Naive B cell (primary cell): ENCODE results near the gene YES1. TPM values are rescaled to one million over a fixed set of nuclear protein-coding genes. Genes with fewer than 3 reads are reported as not detected.
A peak's percentile ranks its signal among the peaks of the same experiment; 100 is the strongest.
"Not testable (repeated sequence)": the region's sequence is repeated elsewhere in the genome, so short reads cannot be mapped to it uniquely, and the experiment has no call there.

ENCODE experiments used
- ATAC-seq, 2 donors: fragments of 150-1000 bp; cut with Tn5 transposase; 2 replicates each; pipeline ENCODE4 v1.10.0; 2021; ENCODE audit warnings: low read depth in 2 of 2, mild to moderate bottlenecking in 2 of 2, moderate library complexity in 2 of 2
- DNase-seq: peaks from one replicate; pipeline ENCODE4 v3.0.0; 2022
- H3K27ac Mint-ChIP-seq, 6 donors: one replicate each; pipeline ENCODE4 v1.8.0; 2020 to 2022; ENCODE audit warnings: mild to moderate bottlenecking in 6 of 6, mixed read lengths in 6 of 6, moderate library complexity in 5 of 6, inconsistent platforms in 2 of 6
- H3K27me3 Mint-ChIP-seq, 3 donors: one replicate each; pipeline ENCODE4 v1.8.0; 2021 to 2022; ENCODE audit warnings: mixed read lengths in 3 of 3, mild to moderate bottlenecking in 1 of 3
- H3K36me3 Mint-ChIP-seq, 2 donors: one replicate each; pipeline ENCODE4 v1.8.0; 2020 to 2022; ENCODE audit warnings: mixed read lengths in 2 of 2, inconsistent platforms in 1 of 2, mild to moderate bottlenecking in 1 of 2
- H3K4me1 Mint-ChIP-seq, 3 donors: one replicate each; pipeline ENCODE4 v1.8.0; 2020 to 2022; ENCODE audit warnings: mixed read lengths in 3 of 3, inconsistent platforms in 1 of 3, mild to moderate bottlenecking in 1 of 3, moderate library complexity in 1 of 3
- H3K4me3 Mint-ChIP-seq, 8 donors: one replicate each; pipeline ENCODE4 v1.8.0; 2020 to 2022; ENCODE audit warnings: mild to moderate bottlenecking in 8 of 8, mixed read lengths in 8 of 8, moderate library complexity in 8 of 8, inconsistent platforms in 2 of 8
- H3K9me3 Mint-ChIP-seq, 7 donors: one replicate each; pipeline ENCODE4 v1.8.0; 2020 to 2022; ENCODE audit warnings: mixed read lengths in 7 of 7, mild to moderate bottlenecking in 5 of 7, inconsistent platforms in 2 of 7, moderate library complexity in 1 of 7
- polyA plus RNA-seq, 6 donors: library from polyadenylated mRNA; unstranded; fragments of 300-500 nt; fragmentation: Illumina TruSeq; gene quantifications; one replicate each; pipeline ENCODE4 v1.2.3, GENCODE V29; 2021; ENCODE audit warnings: low read depth in 6 of 6

Gene YES1
- polyA plus RNA-seq, 6 donors from 2014 or later: not detected

DNA sequence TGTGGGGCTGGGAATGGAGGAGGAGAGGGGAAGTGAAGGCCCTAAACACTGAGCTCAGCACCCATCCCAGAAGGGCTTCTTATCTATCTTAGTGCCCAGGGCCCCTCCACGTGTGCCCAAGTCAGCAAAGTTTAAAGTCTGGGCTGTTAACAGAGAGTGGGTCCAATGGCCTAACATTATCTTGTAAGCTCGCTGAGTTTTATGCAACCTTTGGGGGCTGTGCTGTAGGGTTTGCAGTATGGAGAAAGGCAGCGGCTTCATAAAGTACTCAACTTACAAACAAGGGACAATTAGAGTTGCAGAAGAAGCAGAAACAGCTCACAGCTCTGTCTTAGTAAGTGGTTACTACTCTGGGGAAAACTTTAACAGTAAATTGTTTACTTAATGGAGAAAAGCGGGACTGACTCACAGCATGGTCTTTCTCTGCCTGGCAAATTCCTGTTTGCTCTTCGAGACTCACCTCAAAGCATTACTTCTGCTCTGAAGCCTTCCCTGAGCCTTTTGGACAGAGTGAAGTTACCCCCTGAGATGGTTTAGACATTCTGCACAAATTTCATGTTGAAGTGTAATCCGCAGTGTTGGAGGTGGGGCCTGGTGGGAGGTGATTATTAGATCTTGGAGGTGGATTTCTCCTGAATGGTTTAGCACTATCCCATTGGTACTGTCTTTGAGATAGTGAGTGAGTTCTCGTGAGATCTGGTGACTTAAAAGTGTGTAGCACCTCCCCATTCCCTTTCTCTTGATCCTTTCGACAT is 108.7 kb downstream of the YES1 start:
- ATAC-seq (no peak), DNase-seq (no peak)
- H3K36me3 Mint-ChIP-seq: peaks cover 0 to 3% of the 10 kb centered on the region in 2 donors

DNA sequence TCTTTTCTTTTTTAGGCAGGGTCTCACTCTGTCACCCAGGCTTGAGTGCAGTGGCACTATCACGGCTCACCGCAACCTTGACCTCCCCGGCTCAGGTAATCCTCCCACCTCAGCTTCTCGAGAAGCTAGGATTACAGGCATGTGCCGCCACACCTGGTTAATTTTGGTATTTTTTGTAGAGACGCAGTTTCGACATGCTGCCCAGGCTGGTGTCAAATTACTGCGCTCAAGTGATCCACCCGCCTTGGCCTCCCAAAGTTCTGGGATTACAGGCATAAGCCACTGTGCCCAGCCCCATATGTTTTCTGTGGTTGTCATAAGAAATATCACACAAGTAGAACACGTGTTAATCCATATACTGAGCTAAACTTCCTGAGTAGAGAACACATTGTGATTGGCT is 114.2 kb downstream of the YES1 start:
- ATAC-seq (no peak), DNase-seq (no peak)
- no peak overlapping the region for H3K27ac Mint-ChIP-seq
- no peaks in the 10 kb centered on the region for H3K27me3 Mint-ChIP-seq
- H3K36me3 Mint-ChIP-seq: no peaks in the 10 kb centered on the region
- H3K4me1 Mint-ChIP-seq: no peaks in the 10 kb centered on the region
- no peak overlapping the region for H3K4me3 Mint-ChIP-seq
- H3K9me3 Mint-ChIP-seq: no peaks in the 10 kb centered on the region

More for the DNA sequence above, 108.7 kb downstream of the YES1 start:
- H3K4me3 Mint-ChIP-seq: no peak overlapping the region
- H3K27ac Mint-ChIP-seq: no peak overlapping the region
- no peaks in the 10 kb centered on the region for H3K9me3 Mint-ChIP-seq
- H3K4me1 Mint-ChIP-seq: peaks cover 0 to under 1% (median 0%) of the 10 kb centered on the region in 3 donors
- H3K27me3 Mint-ChIP-seq: peaks cover 1 to 3% (median 2%) of the 10 kb centered on the region in 3 donors

DNA sequence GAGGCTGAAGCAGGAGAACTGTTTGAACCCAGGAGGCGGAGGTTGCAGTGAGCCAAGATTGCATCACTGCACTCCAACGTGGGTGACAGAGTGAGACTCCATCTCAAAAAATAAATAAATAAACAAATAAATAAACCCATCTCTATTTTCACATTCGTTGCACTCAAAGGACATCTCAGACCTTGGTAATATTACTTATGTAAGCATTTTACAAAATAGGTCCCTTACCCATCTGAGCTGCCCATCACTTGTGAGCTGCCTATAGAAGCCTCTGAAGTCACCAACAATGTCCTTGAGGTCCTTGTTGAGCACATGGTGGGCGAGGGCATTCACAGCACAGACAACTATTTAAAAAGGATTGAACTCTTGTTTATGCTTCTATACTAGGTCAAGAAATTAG is 115.0 kb downstream of the YES1 start:
- Mint-ChIP-seq H3K4me1 (no peaks in the 10 kb centered on the region), H3K9me3 (no peaks in the 10 kb centered on the region), H3K27me3 (no peaks in the 10 kb centered on the region), H3K36me3 (no peaks in the 10 kb centered on the region), H3K4me3 (no peak overlapping the region), H3K27ac (no peak overlapping the region)
- DNase-seq: no peak
- no peak for ATAC-seq

DNA sequence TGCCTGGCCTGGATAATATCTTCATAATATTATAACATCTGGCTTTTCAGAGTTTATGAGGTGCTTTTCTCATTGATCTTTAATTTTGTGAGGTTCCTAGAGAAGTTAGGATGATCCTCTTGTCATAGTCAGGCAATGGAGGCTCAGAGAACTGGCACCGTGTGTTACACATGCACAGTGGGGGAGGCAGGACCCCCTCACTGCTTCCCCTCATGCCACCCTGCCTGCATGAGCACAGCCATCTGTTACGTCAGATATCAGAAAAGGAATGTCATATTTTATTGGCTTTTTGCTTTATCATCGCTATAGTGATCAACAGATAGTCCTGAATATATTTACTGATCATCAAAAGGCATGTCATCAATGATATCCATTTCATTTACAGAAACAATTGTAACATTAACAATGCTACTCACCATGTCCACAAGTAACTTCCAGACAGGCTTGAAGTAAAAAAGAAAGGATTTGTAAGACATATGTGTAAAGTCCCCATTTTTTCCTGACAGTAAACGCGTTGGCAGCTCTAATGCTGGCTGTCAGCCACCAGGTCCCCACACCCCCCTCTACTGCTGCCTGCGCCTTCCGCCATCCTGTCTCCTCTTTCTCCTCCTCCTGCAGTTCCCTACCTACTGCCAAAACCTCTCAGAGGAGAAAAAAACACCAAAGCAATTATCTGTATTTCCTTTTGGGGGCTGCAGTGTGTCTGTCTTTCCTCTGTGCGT is 118.4 kb downstream of the YES1 start:
- H3K4me3 Mint-ChIP-seq: no peak overlapping the region
- no peaks in the 10 kb centered on the region for H3K36me3 Mint-ChIP-seq
- no peak for ATAC-seq
- no peaks in the 10 kb centered on the region for H3K9me3 Mint-ChIP-seq
- H3K27ac Mint-ChIP-seq: no peak overlapping the region
- no peaks in the 10 kb centered on the region for H3K27me3 Mint-ChIP-seq
- H3K4me1 Mint-ChIP-seq: no peaks in the 10 kb centered on the region
- no peak for DNase-seq

DNA sequence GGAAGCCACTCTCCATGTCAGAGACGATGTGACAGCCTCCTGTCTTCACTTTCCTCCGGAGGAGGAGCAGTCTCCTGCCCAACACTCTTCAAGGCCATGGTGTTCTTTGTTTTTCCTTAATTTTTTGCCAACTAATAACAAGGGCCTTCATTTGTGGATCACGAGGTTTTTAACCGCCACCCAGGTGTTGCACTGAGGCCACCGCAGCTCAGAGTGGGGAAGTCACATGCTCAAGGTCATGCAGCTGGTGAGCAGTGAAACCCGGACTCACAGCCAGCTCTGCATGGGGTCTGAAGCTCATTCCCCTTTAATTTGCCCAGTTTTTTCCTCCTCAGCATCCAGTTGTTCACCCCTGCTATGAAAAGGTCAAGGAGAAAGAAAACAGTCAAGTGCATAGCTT is 119.2 kb downstream of the YES1 start:
- H3K4me3 Mint-ChIP-seq: no peak overlapping the region
- H3K36me3 Mint-ChIP-seq: no peaks in the 10 kb centered on the region
- no peak for ATAC-seq
- no peaks in the 10 kb centered on the region for H3K9me3 Mint-ChIP-seq
- no peaks in the 10 kb centered on the region for H3K27me3 Mint-ChIP-seq
- H3K4me1 Mint-ChIP-seq: no peaks in the 10 kb centered on the region
- no peak overlapping the region for H3K27ac Mint-ChIP-seq
- no peak for DNase-seq

DNA sequence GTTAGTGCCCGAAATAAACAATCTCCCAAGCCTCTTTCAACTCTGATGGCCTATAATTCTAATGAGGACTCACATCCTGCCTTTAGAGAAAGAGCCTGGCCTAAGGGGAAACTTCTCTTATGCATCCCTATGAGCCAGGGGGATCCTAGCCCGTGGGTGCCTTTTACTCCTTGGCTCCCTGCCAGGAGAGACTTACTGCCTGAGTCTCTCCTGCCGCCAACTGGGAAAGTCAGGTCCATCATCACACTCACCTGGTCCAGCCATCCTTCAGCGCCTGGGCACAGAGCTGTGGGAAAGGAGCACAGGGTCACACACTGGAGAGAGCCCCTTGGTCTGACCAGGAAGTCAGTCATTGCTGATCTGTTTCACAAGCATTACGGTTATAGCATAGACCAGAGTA is 123.7 kb downstream of the YES1 start:
- DNase-seq (no peak), ATAC-seq (no peak)
- no peaks in the 10 kb centered on the region for H3K36me3 Mint-ChIP-seq
- H3K9me3 Mint-ChIP-seq: no peaks in the 10 kb centered on the region
- H3K27ac Mint-ChIP-seq: no peak overlapping the region
- no peaks in the 10 kb centered on the region for H3K27me3 Mint-ChIP-seq
- no peaks in the 10 kb centered on the region for H3K4me1 Mint-ChIP-seq
- H3K4me3 Mint-ChIP-seq: no peak overlapping the region

DNA sequence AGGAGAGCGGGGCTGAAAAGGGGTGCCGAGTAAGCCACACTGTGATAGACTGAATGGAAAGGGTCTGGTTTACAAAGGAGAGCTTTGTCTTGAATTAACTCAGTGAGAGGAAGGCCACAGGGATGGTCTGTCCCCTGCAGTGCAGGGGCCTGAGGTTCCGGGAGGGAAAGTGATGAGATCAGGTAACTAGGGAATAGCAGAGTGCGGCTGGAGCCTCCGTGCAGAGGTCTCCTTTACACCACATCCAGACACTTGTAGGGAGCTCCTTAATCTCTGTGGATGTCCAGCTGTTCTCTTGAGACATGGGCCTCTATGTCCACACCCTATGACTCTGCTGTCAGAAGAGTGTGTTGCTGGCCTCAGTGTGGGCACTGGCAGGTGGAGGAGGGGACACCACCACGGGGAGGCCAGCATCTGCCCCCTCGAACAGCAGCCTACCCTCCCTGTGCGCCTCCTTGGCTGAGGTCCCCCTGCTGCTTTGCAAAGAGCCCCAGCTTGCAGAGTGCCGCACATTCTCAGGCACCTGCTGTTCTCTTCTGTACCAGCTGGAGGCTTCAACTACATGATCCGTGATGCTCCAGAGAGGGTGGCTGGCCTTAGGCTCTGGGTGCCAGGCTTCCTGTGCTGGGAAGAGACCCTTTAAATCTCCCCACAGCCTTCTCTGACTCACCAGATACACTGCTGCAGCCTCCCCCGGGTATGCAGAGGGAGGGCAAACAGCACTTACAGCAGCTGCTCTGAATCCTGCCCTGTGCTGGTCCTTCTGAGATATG is 125.5 kb downstream of the YES1 start:
- no peak for DNase-seq

DNA sequence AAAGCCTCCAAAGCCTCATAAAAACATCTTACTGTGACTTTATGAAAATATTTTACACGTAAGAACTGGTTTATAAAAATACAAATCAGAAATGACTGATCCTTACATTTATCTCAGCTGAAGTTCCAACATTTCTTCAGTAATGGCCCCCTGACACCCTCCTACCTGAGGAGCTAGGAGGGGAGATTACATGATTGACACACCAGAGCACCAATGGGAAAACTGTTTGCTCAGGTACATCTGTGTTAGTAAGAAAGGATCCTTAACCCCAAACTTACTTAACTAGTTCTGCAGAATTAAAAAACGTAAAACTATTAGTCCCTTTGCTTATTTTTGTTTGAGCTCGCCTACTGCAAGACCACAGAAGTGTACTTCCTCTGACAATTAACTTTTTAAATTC is 126.6 kb downstream of the YES1 start:
- H3K4me1 Mint-ChIP-seq: no peaks in the 10 kb centered on the region
- no peaks in the 10 kb centered on the region for H3K9me3 Mint-ChIP-seq
- ATAC-seq: no peak
- H3K27me3 Mint-ChIP-seq: no peaks in the 10 kb centered on the region
- no peak overlapping the region for H3K27ac Mint-ChIP-seq
- H3K36me3 Mint-ChIP-seq: no peaks in the 10 kb centered on the region
- no peak overlapping the region for H3K4me3 Mint-ChIP-seq
- no peak for DNase-seq

More for the DNA sequence above, 125.5 kb downstream of the YES1 start:
- no peaks in the 10 kb centered on the region for H3K9me3 Mint-ChIP-seq
- no peak for ATAC-seq
- H3K27ac Mint-ChIP-seq: no peak overlapping the region
- no peaks in the 10 kb centered on the region for H3K27me3 Mint-ChIP-seq
- no peak overlapping the region for H3K4me3 Mint-ChIP-seq
- no peaks in the 10 kb centered on the region for H3K4me1 Mint-ChIP-seq
- H3K36me3 Mint-ChIP-seq: no peaks in the 10 kb centered on the region

DNA sequence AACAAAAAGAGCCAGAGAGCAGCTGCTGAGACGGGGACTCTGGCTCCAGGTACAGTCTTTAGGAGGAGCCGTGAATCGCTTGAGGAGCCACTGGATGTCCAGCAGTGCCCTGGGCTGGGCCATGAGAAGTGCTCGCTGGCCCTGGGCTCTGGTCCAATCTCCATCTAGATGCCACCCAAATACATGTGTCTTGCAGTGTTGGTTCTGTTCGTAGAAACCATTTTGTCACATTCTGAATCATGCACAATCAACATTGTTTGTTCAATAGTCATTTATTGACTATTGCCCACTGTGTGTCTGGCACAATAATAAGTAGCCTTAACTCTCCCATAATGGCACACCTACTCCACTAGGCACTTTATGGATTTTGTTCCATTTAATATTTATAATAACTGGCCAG is 128.5 kb downstream of the YES1 start:
- DNase-seq: no peak
- no peak overlapping the region for H3K27ac Mint-ChIP-seq
- no peaks in the 10 kb centered on the region for H3K9me3 Mint-ChIP-seq
- no peaks in the 10 kb centered on the region for H3K36me3 Mint-ChIP-seq
- no peak overlapping the region for H3K4me3 Mint-ChIP-seq
- H3K27me3 Mint-ChIP-seq: no peaks in the 10 kb centered on the region
- H3K4me1 Mint-ChIP-seq: no peaks in the 10 kb centered on the region
- no peak for ATAC-seq

DNA sequence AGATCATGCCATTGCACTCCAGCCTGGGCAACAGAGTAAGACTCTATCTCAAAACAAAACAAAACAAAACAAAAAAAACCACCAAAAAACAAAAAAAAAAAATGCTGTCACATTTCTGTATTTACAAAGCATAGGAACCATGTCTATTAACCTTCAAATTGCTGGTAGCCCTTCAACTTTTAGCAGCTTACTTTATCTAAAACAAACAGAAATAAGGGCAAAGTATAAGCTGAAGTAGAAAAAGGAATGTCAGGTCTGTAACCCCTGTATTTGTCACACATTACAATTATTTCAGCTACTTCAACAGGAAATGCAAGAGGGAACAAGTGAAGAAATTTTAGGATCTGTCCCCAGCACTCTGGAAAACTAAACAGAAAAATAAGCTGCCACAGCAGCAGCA is 129.2 kb downstream of the YES1 start:
- H3K27ac Mint-ChIP-seq: no peak overlapping the region
- ATAC-seq (no peak), DNase-seq (no peak)
- H3K36me3 Mint-ChIP-seq: no peaks in the 10 kb centered on the region
- H3K4me1 Mint-ChIP-seq: no peaks in the 10 kb centered on the region
- H3K9me3 Mint-ChIP-seq: no peaks in the 10 kb centered on the region
- H3K4me3 Mint-ChIP-seq: no peak overlapping the region
- H3K27me3 Mint-ChIP-seq: no peaks in the 10 kb centered on the region

DNA sequence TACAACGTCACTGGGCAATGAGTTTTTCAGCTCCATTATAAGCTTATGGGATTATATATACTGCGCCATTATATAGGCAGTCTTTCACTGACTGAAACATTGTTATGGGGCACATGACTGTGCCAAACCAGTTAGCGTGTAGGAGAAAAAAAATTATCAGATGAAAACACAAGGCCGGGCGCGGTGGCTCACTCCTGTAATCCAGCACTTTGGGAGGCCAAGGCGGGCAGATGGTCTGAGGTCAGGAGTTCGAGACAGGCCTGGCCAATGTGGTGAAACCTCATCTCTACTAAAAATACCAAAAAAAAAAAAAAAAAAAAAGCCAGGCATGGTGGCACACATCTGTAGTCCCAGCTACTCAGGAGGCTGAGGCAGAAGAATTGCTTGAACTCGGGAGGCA is 129.6 kb downstream of the YES1 start:
- not testable (repeated sequence) for H3K36me3 Mint-ChIP-seq, ATAC-seq, DNase-seq, H3K4me1 Mint-ChIP-seq, H3K9me3 Mint-ChIP-seq, H3K27me3 Mint-ChIP-seq
- peak overlapping the region in 1 of 8 donors; percentile 13 for H3K4me3 Mint-ChIP-seq
- H3K27ac Mint-ChIP-seq: peak overlapping the region in 1 of 6 donors; percentile 85

DNA sequence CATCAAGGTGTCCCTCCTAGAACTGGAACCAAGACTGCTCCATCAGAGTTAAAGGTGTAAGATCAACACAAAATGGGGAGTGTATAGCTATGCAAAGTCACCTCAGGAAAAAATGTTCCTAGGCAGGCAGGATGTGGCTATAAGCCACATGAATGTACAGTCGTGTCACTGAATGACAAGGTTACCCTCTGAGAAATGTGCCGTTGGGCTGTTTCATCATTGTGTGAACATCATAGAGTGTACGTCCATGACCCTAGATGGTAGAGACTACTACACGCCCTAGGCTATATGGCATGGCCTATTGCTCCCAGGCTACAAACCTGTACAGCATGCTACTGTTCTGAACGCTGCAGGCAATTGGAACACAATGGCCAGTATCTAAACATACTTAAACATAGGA is 130.1 kb downstream of the YES1 start:
- H3K9me3 Mint-ChIP-seq: no peaks in the 10 kb centered on the region
- no peak for DNase-seq
- H3K4me3 Mint-ChIP-seq: no peak overlapping the region
- H3K27me3 Mint-ChIP-seq: no peaks in the 10 kb centered on the region
- no peak for ATAC-seq
- no peaks in the 10 kb centered on the region for H3K4me1 Mint-ChIP-seq
- no peaks in the 10 kb centered on the region for H3K36me3 Mint-ChIP-seq
- no peak overlapping the region for H3K27ac Mint-ChIP-seq

DNA sequence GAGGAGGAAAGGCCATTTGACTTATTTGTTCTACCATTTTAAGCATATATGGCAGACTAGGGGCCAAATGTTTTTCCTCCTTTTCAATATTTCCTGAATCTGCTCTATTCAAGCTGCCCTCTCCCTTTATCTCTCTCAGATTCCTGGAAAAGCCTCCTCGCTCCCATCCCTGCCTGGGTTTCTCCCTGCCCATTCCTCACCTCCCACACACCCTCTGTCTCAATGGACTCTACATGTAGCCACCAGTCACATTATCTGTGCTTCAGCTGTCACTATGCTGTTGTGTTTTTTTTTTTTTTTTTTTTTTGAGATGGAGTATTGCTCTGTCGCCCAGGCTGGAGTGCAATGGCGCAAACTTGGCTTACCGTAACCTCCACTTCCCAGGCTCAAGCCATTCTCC is 131.7 kb downstream of the YES1 start:
- Mint-ChIP-seq H3K4me1 (no peaks in the 10 kb centered on the region), H3K36me3 (no peaks in the 10 kb centered on the region), H3K9me3 (no peaks in the 10 kb centered on the region), H3K27ac (peak overlapping the region in 1 of 6 donors; percentile 32), H3K27me3 (no peaks in the 10 kb centered on the region), H3K4me3 (no peak overlapping the region)
- DNase-seq (no peak), ATAC-seq (no peak)

DNA sequence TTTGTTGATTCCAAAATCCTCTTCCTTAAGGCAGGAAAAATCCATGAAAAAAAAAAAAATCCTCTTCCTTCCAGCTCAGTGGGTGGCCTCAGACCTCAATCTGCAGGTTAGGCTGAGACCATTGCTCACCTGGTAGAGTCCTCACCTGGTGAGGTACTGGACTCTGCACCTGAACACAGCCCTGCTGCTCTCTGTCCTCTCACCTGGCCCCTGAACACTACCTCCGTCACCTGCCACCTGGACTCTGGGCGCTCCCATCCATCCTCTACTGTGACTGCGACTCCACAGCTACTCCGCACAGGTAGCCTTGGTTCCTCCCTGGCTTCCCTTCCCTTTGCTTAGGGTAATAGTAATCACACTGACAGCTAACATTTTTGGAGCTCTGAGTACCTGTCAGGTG is 132.5 kb downstream of the YES1 start:
- H3K27ac Mint-ChIP-seq: no peak overlapping the region
- H3K27me3 Mint-ChIP-seq: no peaks in the 10 kb centered on the region
- H3K36me3 Mint-ChIP-seq: no peaks in the 10 kb centered on the region
- no peak overlapping the region for H3K4me3 Mint-ChIP-seq
- no peak for ATAC-seq
- no peaks in the 10 kb centered on the region for H3K4me1 Mint-ChIP-seq
- no peak for DNase-seq
- no peaks in the 10 kb centered on the region for H3K9me3 Mint-ChIP-seq
